OCI-LY3 (cell line): Measurements from ENCODE around the gene LLGL1.

Experiments used
- H2AFZ ChIP-seq: fragments of 200-600, 300-600 bp; shearing (Covaris generic); 2 replicates; pipeline ENCODE4 v1.6.0; 2014; ENCODE audit warnings: antibody characterized with exemption, low read depth, low read length
- H3K27ac ChIP-seq: fragments of 200-600, 300-600 bp; sonication (generic); 2 replicates; pipeline ENCODE4 v1.5.1; 2014; ENCODE audit warnings: mild to moderate bottlenecking, low read length, moderate library complexity, mixed read lengths
- H3K27me3 ChIP-seq: fragments of 200-600, 300-600 bp; sonication (generic); 2 replicates; pipeline ENCODE4 v1.6.1; 2014; ENCODE audit warnings: low read depth, low read length, mixed read lengths
- H3K36me3 ChIP-seq: fragments of 200-600, 300-600 bp; sonication (generic); replicated peaks from 2 replicates; pipeline ENCODE3; 2014; ENCODE audit warnings: low read depth, low read length, mixed read lengths
- H3K4me1 ChIP-seq: fragments of 300-600, 200-600 bp; sonication (generic); 2 replicates; pipeline ENCODE4 v1.6.1; 2014; ENCODE audit warnings: low read length, mixed read lengths
- H3K4me2 ChIP-seq: fragments of 200-600, 300-600 bp; sonication (generic); 2 replicates; pipeline ENCODE4 v1.6.1; 2014; ENCODE audit warnings: low read length, mixed read lengths
- H3K4me3 ChIP-seq: fragments of 300-600, 200-600 bp; sonication (generic); 2 replicates; pipeline ENCODE4 v1.5.1; 2014; ENCODE audit warnings: antibody characterized with exemption, mild to moderate bottlenecking, low read length, moderate library complexity
- H3K79me2 ChIP-seq: fragments of 300-600, 200-600 bp; shearing (Covaris generic); 2 replicates; pipeline ENCODE4 v1.6.1; 2014; ENCODE audit warnings: mild to moderate bottlenecking, low read length, mixed read lengths
- H3K9ac ChIP-seq: fragments of 300-600, 200-600 bp; shearing (Covaris generic); 2 replicates; pipeline ENCODE4 v1.6.0; 2014; ENCODE audit warnings: mild to moderate bottlenecking, low read length, moderate library complexity
- H3K9me3 ChIP-seq: fragments of 200-600, 300-600 bp; shearing (Covaris generic); 2 replicates; pipeline ENCODE4 v1.6.1; 2014; ENCODE audit warnings: low read length, mixed read lengths; ENCODE audit not compliant: insufficient read depth
- H4K20me1 ChIP-seq: fragments of 200-600, 300-600 bp; sonication (generic); 2 replicates; pipeline ENCODE4 v1.6.1; 2016; ENCODE audit warnings: low read length, mixed read lengths; ENCODE audit not compliant: insufficient read depth
- CTCF ChIP-seq: fragments of 200-600, 300-600 bp; sonication (generic); IDR thresholded peaks from 2 replicates; pipeline ENCODE4 v1.5.1; 2014; ENCODE audit warnings: antibody characterized with exemption, low read length, low read depth
- EZH2phosphoT487 ChIP-seq: fragments of 200-600 bp; shearing (Covaris generic); IDR thresholded peaks from 2 replicates; pipeline ENCODE4 v1.6.1; 2018; ENCODE audit warnings: antibody characterized with exemption, mixed run types, low read depth

Gene LLGL1

GRCh38 chr17:18263885-18264682, 38.6 kb downstream of the LLGL1 start:
- H3K9me3 ChIP-seq = no peaks in the 10 kb centered on the region
- no peaks in the 10 kb centered on the region for H3K79me2 ChIP-seq

DNA sequence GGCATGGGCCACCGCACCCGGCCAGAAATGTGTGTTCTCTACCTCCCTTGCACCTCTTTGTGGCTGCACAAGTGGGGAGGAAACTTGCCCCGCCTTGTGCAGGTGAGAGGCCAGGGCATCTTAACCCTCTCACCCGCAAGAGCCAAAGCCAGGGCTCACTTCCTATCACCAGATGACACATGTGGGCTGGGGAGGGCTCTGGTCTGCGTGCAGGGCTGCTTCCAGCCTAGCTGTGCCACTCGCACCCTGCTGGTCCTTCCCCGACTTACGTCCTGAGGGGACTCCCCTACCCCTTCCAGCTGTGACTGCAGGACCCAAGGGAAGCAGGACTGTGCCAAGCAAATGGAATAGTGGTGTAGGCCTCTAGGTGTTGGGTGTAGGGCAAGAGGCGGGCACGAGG, 41.9 kb downstream of the LLGL1 start:
- no peak overlapping the region for H3K4me3 ChIP-seq

More at GRCh38 chr17:18263885-18264682, 38.6 kb downstream of the LLGL1 start:
- TF ChIP-seq CTCF (no peak), EZH2phosphoT487 (no peak)
- no peak overlapping the region for H3K4me2 ChIP-seq
- no peak overlapping the region for H2AFZ ChIP-seq
- H3K36me3 ChIP-seq = no peaks in the 10 kb centered on the region
- peaks cover 5% of the 10 kb centered on the region for H3K4me1 ChIP-seq
- H4K20me1 ChIP-seq = no peaks in the 10 kb centered on the region
- H3K27me3 ChIP-seq = no peaks in the 10 kb centered on the region
- no peak overlapping the region for H3K27ac ChIP-seq
- H3K9ac ChIP-seq = no peak overlapping the region
- H3K4me3 ChIP-seq = no peak overlapping the region

DNA sequence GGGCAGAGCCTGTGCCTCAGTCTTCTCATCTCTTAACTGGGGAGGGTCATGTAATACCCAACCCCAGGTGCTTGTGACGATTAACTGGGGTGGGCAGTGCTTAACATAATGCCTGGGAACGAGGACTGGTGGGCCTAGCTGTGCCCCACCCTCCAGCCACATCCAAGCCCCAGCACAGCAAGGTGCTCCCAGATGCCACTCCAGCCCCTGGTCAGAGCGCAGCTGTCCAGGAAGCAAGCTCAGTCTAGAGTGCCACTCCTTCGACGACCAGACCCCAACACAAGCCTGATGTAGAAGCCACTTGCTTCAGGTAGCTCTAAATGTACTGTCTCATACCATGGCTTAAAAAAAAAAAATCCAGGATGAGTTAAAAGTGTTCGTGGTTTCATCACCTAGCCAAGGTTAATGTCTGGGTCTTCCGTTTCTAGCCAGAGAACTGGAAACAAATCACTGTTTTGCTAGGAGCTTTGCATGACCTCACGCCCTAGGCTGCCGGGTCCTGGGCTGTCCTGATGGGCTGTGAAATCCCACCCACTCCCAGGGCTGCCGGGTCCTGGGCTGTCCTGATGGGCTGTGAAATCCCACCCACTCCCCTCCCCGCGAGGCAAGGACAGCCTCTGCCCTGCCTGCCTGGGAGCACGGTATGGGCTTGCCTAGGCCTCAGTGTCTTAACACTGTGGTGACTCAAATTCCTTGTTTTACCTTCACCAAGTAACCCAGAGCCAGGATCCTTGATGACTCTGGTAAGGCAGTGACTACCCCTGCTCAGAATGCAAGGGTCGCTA, 42.7 kb downstream of the LLGL1 start:
- H3K4me1 ChIP-seq = no peaks in the 10 kb centered on the region
- no peaks in the 10 kb centered on the region for H3K79me2 ChIP-seq
- H3K4me2 ChIP-seq = no peak overlapping the region
- no peak overlapping the region for H3K27ac ChIP-seq
- no peaks in the 10 kb centered on the region for H3K9me3 ChIP-seq
- TF ChIP-seq CTCF (no peak), EZH2phosphoT487 (no peak)
- H3K36me3 ChIP-seq = no peaks in the 10 kb centered on the region
- H2AFZ ChIP-seq = no peak overlapping the region
- no peak overlapping the region for H3K9ac ChIP-seq
- H4K20me1 ChIP-seq = no peaks in the 10 kb centered on the region
- no peaks in the 10 kb centered on the region for H3K27me3 ChIP-seq
- H3K4me3 ChIP-seq = no peak overlapping the region

More for the DNA sequence above, 41.9 kb downstream of the LLGL1 start:
- Histone ChIP-seq H3K9ac (no peak overlapping the region), H3K9me3 (no peaks in the 10 kb centered on the region), H3K79me2 (no peaks in the 10 kb centered on the region), H4K20me1 (no peaks in the 10 kb centered on the region), H3K4me1 (no peaks in the 10 kb centered on the region), H3K27ac (no peak overlapping the region), H3K4me2 (no peak overlapping the region), H2AFZ (no peak overlapping the region), H3K27me3 (no peaks in the 10 kb centered on the region), H3K36me3 (no peaks in the 10 kb centered on the region)
- TF ChIP-seq EZH2phosphoT487 = no peak
- TF ChIP-seq CTCF = no peak

DNA sequence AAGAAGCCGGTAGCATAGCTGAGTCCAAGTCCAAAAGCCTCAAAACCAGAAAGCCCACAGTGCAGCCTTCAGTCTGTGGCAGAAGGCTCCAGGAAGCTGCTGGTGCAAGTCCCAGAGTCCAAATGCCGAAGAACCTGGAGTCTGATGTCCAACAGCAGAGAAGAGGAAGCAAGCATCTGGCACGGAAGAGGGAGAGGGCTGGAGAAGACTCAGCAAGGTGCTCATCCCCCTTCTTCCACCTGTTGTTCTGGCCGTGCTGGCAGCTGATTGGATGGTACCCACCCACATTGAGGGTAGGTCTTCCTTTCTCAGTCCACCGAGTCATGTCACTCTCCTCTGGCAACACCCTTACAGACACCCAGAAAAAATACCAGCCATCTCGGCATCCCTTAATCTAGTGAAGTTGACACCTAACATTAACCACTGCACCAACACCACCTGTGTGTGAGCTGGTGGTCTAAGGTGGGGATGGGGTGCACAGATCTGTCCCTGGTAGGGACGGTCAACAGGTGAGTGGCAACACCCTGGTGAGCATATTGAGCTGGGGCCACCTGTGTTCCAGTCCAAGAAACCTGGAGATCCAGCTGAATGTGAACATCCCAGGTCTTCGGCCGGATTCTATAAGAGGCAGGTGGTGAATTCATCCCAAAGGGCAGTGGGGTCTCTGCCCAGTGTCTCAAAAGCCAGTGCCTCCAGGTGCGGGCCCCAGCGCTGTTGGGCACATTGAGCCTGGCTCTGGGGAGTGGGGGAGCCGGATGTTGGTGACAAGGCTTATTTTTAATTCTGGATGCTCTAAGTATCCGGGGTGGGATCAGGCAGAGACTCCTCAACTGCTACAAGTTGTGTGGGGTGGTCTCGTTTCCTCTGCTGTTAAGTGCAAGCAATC, 44.9 kb downstream of the LLGL1 start:
- no peaks in the 10 kb centered on the region for H3K79me2 ChIP-seq
- H3K4me3 ChIP-seq = no peak overlapping the region
- H3K4me2 ChIP-seq = no peak overlapping the region
- no peaks in the 10 kb centered on the region for H3K4me1 ChIP-seq
- no peaks in the 10 kb centered on the region for H3K36me3 ChIP-seq
- no peaks in the 10 kb centered on the region for H3K9me3 ChIP-seq
- H2AFZ ChIP-seq = no peak overlapping the region
- H3K27me3 ChIP-seq = no peaks in the 10 kb centered on the region
- TF ChIP-seq CTCF (no peak), EZH2phosphoT487 (no peak)
- no peak overlapping the region for H3K9ac ChIP-seq
- H3K27ac ChIP-seq = no peak overlapping the region
- H4K20me1 ChIP-seq = no peaks in the 10 kb centered on the region
